ENCODE data around the gene ANO2.

Gene ANO2

DNA sequence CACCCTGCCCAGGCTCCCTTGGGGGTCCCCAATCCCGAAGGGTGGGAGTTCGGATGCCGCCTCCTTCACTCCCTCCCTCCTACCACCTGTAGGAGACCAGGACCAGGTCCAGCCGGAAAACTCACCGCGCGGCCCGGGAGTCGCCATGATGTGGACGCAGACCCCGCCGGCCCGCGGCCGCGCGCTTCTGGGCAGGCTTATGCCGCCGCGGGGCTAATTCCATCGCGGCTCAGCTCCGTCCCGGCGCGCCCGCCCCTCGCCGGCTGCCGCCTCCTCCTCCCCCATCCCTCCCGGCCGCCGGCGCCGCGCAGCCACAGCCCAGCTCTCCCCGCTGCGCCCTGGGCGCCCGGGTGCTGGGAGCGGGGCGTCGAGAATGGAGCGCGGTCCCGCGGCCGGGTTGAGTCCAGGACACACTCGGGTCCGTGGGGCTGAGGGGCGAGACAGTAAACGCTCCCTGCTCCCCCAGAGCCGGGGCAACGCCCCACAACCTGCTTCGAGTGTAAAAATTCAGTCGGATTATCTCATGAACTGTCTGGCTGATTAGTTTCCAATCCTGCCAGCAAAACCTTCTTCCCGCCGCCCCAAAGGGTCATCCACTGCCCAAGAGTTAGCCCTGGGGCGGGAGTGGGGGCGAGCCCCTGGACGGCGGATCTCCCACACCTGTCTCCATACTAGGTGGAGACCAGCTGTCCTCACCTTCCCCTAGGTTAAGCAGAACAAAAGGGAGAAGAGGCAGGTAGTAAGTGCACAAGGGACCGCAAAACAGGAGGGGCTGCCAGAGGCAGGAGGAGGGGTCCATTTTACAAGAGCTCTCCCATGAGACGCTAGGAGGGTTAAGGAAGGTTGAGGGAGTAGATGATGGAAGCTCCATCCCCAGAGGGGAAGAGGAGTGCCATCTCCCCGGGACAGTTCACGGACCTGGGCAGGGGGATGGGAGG is at the start of gene ANO2:
TSS of gene ANO2 (minus strand) at position 189 of the 938 bp plus-strand sequence. CDS start at position 147, 42 bp downstream.
- DNase-seq (ENCODE audit: low read depth in 2 of 3, low spot score in 1 of 3) = no peak

GRCh38 chr12:5989621-5990020 is 44.6 kb upstream of the ANO2 start:
- DNase-seq (ENCODE audit: low read depth in 2 of 3, low spot score in 1 of 3) = no peak

GRCh38 chr12:5988659-5989116 is 43.6 kb upstream of the ANO2 start:
- peak; percentile 55 to 65 (median 63) for DNase-seq (ENCODE audit: low read depth in 2 of 3, low spot score in 1 of 3)

- no peak for DNase-seq (ENCODE audit: low read depth in 2 of 3, low spot score in 1 of 3)
Measured at GRCh38 chr12:5988088-5988487, 43.0 kb upstream of the ANO2 start.

DNA sequence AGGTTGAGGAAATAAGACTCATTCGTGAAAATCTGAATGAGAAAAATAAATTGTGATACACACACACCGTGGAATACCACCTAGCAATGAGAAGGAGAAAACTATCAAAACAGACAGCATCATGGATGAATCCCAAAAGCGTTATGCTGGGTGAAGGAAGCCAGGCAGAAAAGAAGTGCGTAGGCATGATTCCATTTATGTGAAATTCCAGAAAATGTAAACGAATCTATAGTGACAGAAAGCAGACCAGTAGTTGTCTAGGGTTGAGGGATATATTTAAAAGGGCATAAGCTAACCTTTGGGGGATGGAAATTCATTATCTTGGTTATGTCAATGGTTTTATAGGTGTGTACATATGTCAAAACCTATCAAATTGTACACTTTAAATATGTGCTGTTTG is 42.5 kb upstream of the ANO2 start:
- DNase-seq (ENCODE audit: low read depth in 2 of 3, low spot score in 1 of 3) = no peak

- no peak for DNase-seq (ENCODE audit: low read depth in 2 of 3, low spot score in 1 of 3)
Measured at GRCh38 chr12:5985471-5985870, 40.4 kb upstream of the ANO2 start.

DNA sequence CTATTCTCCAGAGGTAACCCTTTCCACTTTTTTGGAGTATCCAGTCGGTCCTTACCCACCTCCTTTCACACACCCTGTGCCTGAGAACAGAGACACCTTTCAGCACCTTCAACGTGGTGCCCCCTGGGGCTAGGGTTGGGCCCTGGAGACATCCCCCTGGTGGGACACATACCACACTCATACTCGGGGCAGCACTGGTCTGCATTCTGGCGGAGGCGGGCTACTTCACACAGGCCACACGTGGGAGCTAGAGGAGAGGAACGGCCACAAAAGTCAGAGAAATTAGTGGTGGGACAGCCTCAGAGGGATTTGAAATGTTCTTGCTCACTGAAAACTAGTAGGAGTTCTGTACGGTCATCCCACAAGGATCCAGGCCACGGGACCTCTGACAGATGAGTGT is 39.8 kb upstream of the ANO2 start:
- no peak for DNase-seq (ENCODE audit: low read depth in 2 of 3, low spot score in 1 of 3)

DNA sequence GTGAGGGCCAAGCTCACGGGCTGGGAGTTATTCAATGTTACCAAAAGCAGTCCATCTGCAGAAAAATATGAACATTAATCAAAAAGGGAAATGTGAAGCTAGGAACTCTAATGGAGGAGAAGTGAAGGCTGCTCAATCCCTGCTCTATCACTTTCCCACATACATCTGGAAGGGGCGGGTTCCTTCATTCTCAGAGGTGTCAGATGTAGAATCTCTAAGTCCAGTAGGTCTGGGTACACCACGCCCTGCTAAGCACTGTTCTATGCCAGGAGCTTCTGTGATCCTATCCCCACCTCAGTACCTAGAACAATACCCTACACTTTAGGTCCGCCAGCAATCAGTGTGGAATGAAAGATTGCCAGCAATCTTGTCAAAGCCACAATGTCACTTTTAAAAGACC is 37.0 kb upstream of the ANO2 start:
- DNase-seq (ENCODE audit: low read depth in 2 of 3, low spot score in 1 of 3) = no peak

DNA sequence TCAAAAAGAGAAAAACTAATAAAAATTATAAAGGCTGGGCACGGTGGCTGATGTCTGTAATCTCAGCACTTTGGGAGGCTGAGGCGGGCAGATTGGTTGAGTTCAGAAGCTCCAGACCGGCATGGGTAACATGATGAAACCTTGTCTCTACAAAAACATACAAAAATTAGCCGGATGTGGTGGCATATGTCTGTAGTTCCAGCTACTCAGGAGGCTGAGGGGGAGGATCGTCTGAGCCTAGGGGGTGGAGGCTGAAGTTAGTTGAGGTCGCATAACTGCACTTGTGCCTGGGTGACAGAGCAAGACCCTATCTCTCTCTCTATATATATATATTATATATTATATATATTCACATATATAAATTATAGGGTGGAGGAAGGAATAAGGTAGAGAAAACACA is 32.5 kb upstream of the ANO2 start:
- DNase-seq (ENCODE audit: low read depth in 2 of 3, low spot score in 1 of 3) = no peak

DNA sequence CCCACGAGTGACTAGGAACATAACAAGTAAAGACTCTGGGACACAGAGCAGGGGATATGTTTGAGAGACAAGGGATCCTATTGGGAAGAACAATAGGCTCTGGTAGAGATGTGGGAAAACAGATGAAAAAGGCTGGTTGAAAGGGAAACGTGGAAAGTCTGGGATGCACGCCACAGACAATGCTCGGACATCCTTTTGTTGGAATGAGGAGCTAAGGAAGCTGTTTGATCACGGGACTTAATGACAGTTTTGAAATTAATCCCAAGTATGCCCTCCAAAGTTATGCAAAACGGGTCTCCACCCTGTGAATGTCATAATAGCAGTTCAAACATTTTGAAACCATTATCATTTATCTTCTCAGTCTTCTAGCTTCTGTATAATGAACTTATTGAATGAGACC is 31.7 kb upstream of the ANO2 start:
- no peak for DNase-seq (ENCODE audit: low read depth in 2 of 3, low spot score in 1 of 3)

GRCh38 chr12:5976196-5976595 is 31.1 kb upstream of the ANO2 start:
- no peak for DNase-seq (ENCODE audit: low read depth in 2 of 3, low spot score in 1 of 3)

- no peak for DNase-seq (ENCODE audit: low read depth in 2 of 3, low spot score in 1 of 3)
Measured at GRCh38 chr12:5973461-5974115, 28.5 kb upstream of the ANO2 start.

DNA sequence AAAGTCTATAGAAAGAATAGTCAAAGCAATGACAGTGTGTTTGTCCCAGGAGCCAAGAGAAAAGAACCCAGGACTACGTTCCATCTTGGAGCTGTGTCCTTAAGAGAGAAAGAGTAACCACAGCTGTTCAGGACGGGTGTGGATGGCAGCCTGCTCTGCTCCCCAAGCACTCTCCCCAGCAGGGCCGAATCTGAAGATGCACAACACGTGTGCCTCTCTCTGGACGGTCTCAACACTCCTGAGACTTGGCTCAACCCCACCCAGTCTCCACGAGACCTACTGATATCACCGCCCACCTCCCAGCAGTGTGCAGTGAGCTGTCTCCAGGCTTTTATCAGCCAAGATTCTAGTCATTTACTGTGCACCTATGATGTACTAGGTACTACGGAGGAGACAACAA is 27.3 kb upstream of the ANO2 start:
- DNase-seq (ENCODE audit: low read depth in 2 of 3, low spot score in 1 of 3) = no peak

- DNase-seq (ENCODE audit: low read depth in 2 of 3, low spot score in 1 of 3) = no peak
Measured at GRCh38 chr12:5971194-5971850, 26.3 kb upstream of the ANO2 start.

DNA sequence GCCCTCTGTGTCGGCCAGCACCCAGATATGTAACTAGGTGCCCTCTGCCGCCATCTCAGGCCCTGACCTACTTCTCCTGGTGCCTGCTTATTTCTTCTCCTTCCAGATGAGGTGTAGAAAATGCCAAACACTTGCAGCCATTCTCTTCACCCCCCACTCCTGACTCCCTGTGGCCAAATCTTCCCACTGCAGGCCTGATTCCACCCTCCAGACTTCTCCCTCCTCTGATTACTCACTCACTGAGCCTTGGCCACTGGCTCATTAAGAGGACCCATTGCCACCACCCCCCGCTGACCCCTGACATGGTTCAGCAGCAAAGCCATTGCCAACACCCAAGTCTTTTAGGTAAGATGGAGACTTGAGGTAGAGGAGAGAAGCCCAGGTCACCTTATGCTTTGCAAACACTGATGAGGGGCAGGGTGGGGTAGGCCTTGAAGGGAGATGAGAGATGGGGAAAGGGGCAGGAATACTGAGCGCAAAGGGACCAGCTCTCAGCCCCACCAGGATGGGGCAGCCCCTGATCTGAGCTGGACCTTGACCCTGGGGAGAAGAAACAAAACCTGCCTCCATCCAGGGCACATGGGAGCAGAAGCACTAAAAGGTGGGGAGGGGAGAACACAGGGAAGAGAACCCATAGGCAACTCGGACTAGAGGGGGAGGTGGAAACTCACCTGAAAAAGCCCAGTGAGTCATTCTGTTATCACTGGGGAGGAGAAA is 25.1 kb upstream of the ANO2 start:
- DNase-seq (ENCODE audit: low read depth in 2 of 3, low spot score in 1 of 3) = no peak

GRCh38 chr12:5969156-5969973 is 24.3 kb upstream of the ANO2 start:
- no peak for DNase-seq (ENCODE audit: low read depth in 2 of 3, low spot score in 1 of 3)

DNA sequence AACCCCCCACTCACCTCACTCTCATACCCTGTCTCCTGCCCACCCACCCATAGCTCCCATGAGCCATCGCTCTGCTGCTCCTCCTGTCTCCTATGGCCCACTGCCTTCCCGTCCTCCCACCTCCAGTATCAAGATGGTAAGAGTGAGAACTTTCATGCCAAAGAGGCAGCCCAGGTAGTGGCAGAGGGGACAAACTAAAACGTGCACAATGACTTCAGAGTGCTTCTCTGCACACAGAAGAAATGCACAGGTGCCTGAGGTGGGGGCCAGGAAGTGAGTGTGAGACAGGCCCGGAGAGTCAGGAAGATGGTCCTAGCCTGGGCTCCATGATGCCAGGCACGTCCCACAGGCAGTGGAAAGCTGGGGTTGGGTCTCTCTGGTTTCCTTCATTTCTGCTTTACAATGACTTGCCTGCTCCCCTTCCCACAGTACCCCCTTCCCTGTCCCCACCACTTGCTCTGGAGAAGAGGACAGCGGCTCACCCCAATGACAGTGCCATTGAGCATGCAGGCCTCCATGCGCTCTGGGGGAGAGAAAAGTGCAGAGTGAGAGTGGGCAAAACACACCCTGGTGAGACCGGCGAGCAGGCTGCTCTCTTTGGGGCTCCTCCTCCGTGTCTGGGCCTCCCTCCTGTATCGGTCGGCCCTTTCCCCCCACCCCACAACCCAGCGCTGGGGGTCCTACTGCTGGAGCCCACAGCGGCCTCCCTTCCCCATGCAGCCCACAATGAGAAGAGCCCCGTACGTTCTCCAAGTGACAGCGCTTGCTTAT is 22.8 kb upstream of the ANO2 start:
- DNase-seq (ENCODE audit: low read depth in 2 of 3, low spot score in 1 of 3) = no peak

GRCh38 chr12:5966486-5967095 is 21.5 kb upstream of the ANO2 start:
- DNase-seq (ENCODE audit: low read depth in 2 of 3, low spot score in 1 of 3) = no peak

DNA sequence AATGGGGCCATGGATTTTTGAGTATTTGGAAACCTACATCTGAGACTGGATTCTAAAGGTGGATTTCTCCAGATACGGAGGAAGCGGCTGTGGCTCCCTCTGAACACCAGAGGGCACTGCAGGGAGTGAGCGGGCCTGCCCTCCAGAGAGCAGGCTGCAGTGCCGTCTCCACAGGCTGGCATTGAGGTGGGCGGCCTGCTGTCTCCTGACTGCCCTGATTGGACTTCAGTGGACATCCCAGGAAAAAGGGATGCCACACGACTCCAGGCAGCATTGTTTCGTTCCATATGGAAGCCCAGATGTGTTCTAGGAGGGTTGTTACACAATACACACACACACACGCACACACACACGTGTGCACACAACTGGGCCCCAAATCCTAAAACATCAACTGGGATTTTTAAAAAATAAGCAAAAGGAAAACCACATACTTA is 20.9 kb upstream of the ANO2 start:
- peak; percentile 9 to 38 (median 33) for DNase-seq (ENCODE audit: low read depth in 2 of 3, low spot score in 1 of 3)
